Gastroesophageal sphincter (tissue), 4 donors: ENCODE results near the gene TP53I3. TPM values are rescaled to one million over a fixed set of nuclear protein-coding genes. Genes with fewer than 3 reads are reported as not detected.

Experiments
- ATAC-seq: fragments of 150-250 bp; one replicate; pipeline ENCODE4 v1.9.1; 2016; ENCODE audit warnings: mild to moderate bottlenecking, moderate library complexity
- H3K27ac ChIP-seq, 4 donors: fragments of 200-600 bp; sonication (generic) in 3 of 4; 1 replicate in 3 of 4; 2 replicates in 1 of 4; pipeline ENCODE4 v1.5.1; 2016 to 2019
- H3K27me3 ChIP-seq: fragments of 200-600 bp; sonication (generic); one replicate; pipeline ENCODE4 v1.5.1; 2019
- H3K36me3 ChIP-seq, 2 donors: fragments of 200-600 bp; sonication (generic); one replicate each; pipeline ENCODE4 v1.5.1; 2019; ENCODE audit warnings: control low read depth in 1 of 2
- H3K4me1 ChIP-seq, 3 donors: fragments of 200-600 bp; sonication (generic); 1 replicate in 2 of 3; 2 replicates in 1 of 3; pipeline ENCODE4 v1.5.1; 2016 to 2019; ENCODE audit warnings: control low read depth in 2 of 3
- H3K4me3 ChIP-seq, 2 donors: fragments of 200-600 bp; sonication (generic); one replicate each; pipeline ENCODE4 v1.5.1; 2019; ENCODE audit warnings: mild to moderate bottlenecking in 1 of 2, moderate library complexity in 1 of 2
- H3K9me3 ChIP-seq, 3 donors: fragments of 200-600 bp; sonication (generic); one replicate each; pipeline ENCODE4 v1.5.1; 2017 to 2019; ENCODE audit warnings: control low read depth in 2 of 3
- EP300 ChIP-seq: sonication (generic); formaldehyde crosslinking; IDR thresholded peaks from one replicate; pipeline ENCODE4 v1.6.1; 2017; ENCODE audit warnings: antibody characterized with exemption, mild to moderate bottlenecking
- POLR2A ChIP-seq, 2 donors: fragments of 450-650 bp; IDR thresholded peaks; one replicate each; pipeline ENCODE4 v1.6.1; 2017; ENCODE audit warnings: antibody characterized with exemption in 2 of 2, mild to moderate bottlenecking in 2 of 2, moderate library complexity in 1 of 2
- POLR2AphosphoS5 ChIP-seq: sonication (generic); formaldehyde crosslinking; IDR thresholded peaks from one replicate; pipeline ENCODE4 v1.6.1; 2017; ENCODE audit warnings: antibody characterized with exemption
- WGBS, 2 donors: methylation state at CpG; one replicate each; pipeline ENCODE4 v1.1.5; 2018; ENCODE audit warnings: low coverage in 1 of 2; 5-methylcytosine and 5-hydroxymethylcytosine counted together
- small RNA-seq, 4 donors: library from RNA; depleted of rRNA; stranded (forward); fragments of <200 nt; gene quantifications; one replicate each; pipeline ENCODE3, GENCODE V24; 2016
- total RNA-seq, 4 donors: library from RNA; depleted of rRNA; stranded (reverse); fragments of >200 nt; gene quantifications; one replicate each; pipeline ENCODE4 v1.1.0, GENCODE V29; 2016
- TF ChIP-seq, protein P1 (sequence below), 4 experiments: fragments of 200-600 bp in 2 of 4; fragments of 450-650 bp in 2 of 4; sonication (generic) in 1 of 4; IDR thresholded peaks; one replicate each; pipeline ENCODE4 v1.5.1; 2017 to 2019; ENCODE audit warnings: antibody characterized with exemption in 4 of 4, mild to moderate bottlenecking in 2 of 4, moderate library complexity in 2 of 4

The TP53I3 gene
- total RNA-seq, 4 donors from 2014 or later: 5.6 to 10.1 (median 8.9) TPM

- WGBS, 2 donors: 100% methylated on average over 4 of the region's 4 CpGs; no CpG with 5 or more reads in 1 of the 2 donors
- no peaks in the 10 kb centered on the region for H3K9me3 ChIP-seq
- H3K36me3 ChIP-seq: peaks cover 0 to 36% of the 10 kb centered on the region in 2 donors
- H3K4me1 ChIP-seq: peaks cover 0 to 7% (median 0%) of the 10 kb centered on the region in 3 donors
- no peak for TF ChIP-seq POLR2AphosphoS5
- TF ChIP-seq POLR2A (IDR thresholded peaks at IDR 0.05): no peak
- TF ChIP-seq, protein P1, sequence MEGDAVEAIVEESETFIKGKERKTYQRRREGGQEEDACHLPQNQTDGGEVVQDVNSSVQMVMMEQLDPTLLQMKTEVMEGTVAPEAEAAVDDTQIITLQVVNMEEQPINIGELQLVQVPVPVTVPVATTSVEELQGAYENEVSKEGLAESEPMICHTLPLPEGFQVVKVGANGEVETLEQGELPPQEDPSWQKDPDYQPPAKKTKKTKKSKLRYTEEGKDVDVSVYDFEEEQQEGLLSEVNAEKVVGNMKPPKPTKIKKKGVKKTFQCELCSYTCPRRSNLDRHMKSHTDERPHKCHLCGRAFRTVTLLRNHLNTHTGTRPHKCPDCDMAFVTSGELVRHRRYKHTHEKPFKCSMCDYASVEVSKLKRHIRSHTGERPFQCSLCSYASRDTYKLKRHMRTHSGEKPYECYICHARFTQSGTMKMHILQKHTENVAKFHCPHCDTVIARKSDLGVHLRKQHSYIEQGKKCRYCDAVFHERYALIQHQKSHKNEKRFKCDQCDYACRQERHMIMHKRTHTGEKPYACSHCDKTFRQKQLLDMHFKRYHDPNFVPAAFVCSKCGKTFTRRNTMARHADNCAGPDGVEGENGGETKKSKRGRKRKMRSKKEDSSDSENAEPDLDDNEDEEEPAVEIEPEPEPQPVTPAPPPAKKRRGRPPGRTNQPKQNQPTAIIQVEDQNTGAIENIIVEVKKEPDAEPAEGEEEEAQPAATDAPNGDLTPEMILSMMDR (IDR thresholded peaks at IDR 0.05): no peak
- TF ChIP-seq EP300: no peak
- H3K27ac ChIP-seq: no peak overlapping the region
- no peaks in the 10 kb centered on the region for H3K27me3 ChIP-seq
- no peak for ATAC-seq
- no peak overlapping the region for H3K4me3 ChIP-seq
These were observed 44.1 kb downstream of the TP53I3 start for GRCh38 chr2:24040511-24040910.

DNA sequence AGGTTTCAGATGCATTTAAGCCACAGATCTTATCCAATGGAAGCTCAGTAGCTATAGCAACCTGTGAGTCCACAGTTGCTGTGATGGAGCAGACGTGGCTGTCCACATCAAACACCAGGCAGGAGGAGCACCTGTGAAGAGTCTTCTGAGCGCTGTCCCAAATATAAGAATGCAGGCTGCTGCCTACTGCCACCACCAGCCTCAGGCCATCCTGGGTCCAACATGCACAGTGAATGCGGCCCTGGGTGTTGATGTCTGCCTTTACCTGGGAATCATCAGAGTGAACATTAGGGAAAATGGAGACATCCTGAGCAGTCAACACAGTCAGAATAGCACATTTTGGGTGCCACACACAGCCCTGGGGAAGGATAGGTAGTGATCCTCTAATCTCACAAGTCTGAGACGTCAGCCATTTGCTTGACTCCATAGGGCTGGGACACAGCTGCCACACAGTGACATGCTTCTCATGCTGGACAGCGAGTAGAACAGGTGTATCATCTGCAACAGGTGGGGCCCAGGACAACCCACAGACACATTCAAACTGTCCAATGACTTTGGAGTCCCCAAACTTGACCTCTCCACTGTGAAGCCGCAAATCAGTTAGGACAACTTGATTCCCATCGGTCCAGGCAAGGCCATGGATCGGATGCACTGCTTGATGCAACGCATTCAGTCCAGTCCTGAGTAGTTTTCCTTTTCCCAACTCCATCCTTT, 45.7 kb downstream of the TP53I3 start:
- Histone ChIP-seq H3K4me3 (no peak overlapping the region), H3K4me1 (peaks cover 0 to 7% (median 0%) of the 10 kb centered on the region in 3 donors), H3K36me3 (peaks cover 0 to 36% of the 10 kb centered on the region in 2 donors), H3K27ac (no peak overlapping the region), H3K9me3 (no peaks in the 10 kb centered on the region), H3K27me3 (no peaks in the 10 kb centered on the region)
- no peak for ATAC-seq
- TF ChIP-seq, protein P1 (IDR thresholded peaks at IDR 0.05): no peak
- TF ChIP-seq POLR2A (IDR thresholded peaks at IDR 0.05): no peak
- no peak for TF ChIP-seq POLR2AphosphoS5
- no peak for TF ChIP-seq EP300
- WGBS, 2 donors: 88 to 90% methylated on average over 2 to 6 of the region's 9 CpGs

Small RNA genes within 50 kb of the gene (small RNA-seq; reads per million reads assigned to genes)
- 0 reads per million in 4 donors for gene RNU6-370P

Other genes starting within 250 kb of the TP53I3 start
- gene ATAD2B, start 157.7 kb downstream of the TP53I3 start, total RNA-seq: 10 to 100 TPM; 10.4 to 36.1 (median 16.8) TPM
- 10 to 100 TPM; 19.1 to 29.3 (median 22.2) TPM for gene UBXN2A, start 144.4 kb downstream of the TP53I3 start, total RNA-seq
- gene MFSD2B, start 74.7 kb downstream of the TP53I3 start, total RNA-seq: under 1 TPM in 1 of 4 donors, not detected in 3; 0.39 TPM
- gene WDCP, start 37.4 kb downstream of the TP53I3 start, total RNA-seq: 1 to 10 TPM; 5.9 to 7.3 (median 6.4) TPM
- 1 to 10 TPM; 2.3 to 8.6 (median 5.5) TPM for gene FKBP1B, start 35.1 kb downstream of the TP53I3 start, total RNA-seq
- gene SF3B6, start 8.5 kb downstream of the TP53I3 start, total RNA-seq: 100 to 1,000 TPM in 3 of 4 donors, 10 to 100 TPM in 1; 96.8 to 128 (median 115) TPM
- under 1 TPM in 1 of 4 donors, not detected in 3; 0.94 TPM for gene PFN4, start 38.5 kb upstream of the TP53I3 start, total RNA-seq
- gene FAM228B, start 38.6 kb upstream of the TP53I3 start, total RNA-seq: 10 to 100 TPM; 24.0 to 45.5 (median 30.9) TPM
- gene FAM228A, start 90.2 kb upstream of the TP53I3 start, total RNA-seq: 1 to 10 TPM in 3 of 4 donors, under 1 TPM in 1; 0.54 to 3.7 (median 2.0) TPM